IPS-18a (cell line): ENCODE results near the gene ZC2HC1C.

Source experiments
- H3K27ac ChIP-seq: one replicate; pipeline ENCODE4 v1.5.1; 2013; ENCODE audit warnings: low read length
- H3K27me3 ChIP-seq: one replicate; pipeline ENCODE4 v1.6.1; 2013; ENCODE audit warnings: mild to moderate bottlenecking, low read length; ENCODE audit not compliant: control insufficient read depth, insufficient read depth
- H3K36me3 ChIP-seq: one replicate; pipeline ENCODE4 v1.6.1; 2013; ENCODE audit warnings: low read depth, low read length; ENCODE audit not compliant: control insufficient read depth
- H3K4me1 ChIP-seq: one replicate; pipeline ENCODE4 v1.6.1; 2013; ENCODE audit warnings: low read depth, low read length; ENCODE audit not compliant: control insufficient read depth
- H3K4me3 ChIP-seq: one replicate; pipeline ENCODE4 v1.5.1; 2013; ENCODE audit warnings: low read length
- H3K9ac ChIP-seq: one replicate; pipeline ENCODE4 v1.6.1; 2013; ENCODE audit warnings: mild to moderate bottlenecking, low read length, moderate library complexity
- H3K9me3 ChIP-seq: one replicate; pipeline ENCODE4 v1.6.1; 2013; ENCODE audit warnings: low read depth, low read length; ENCODE audit not compliant: control insufficient read depth

The ZC2HC1C gene

GRCh38 chr14:75069121-75069810 lies at the start of gene ZC2HC1C:
TSS of gene ZC2HC1C (plus strand) at chr14:75069641. CDS start at chr14:75070574, 933 bp downstream.
- no peaks in the 10 kb centered on the region for H3K4me1 ChIP-seq
- no peaks in the 10 kb centered on the region for H3K36me3 ChIP-seq
- H3K4me3 ChIP-seq = peak within 1 kb of the TSS; percentile 93
- H3K27me3 ChIP-seq = no peaks in the 10 kb centered on the region
- H3K27ac ChIP-seq = peak within 1 kb of the TSS; percentile 89
- H3K9me3 ChIP-seq = no peaks in the 10 kb centered on the region
- peak within 1 kb of the TSS; percentile 96 for H3K9ac ChIP-seq

DNA sequence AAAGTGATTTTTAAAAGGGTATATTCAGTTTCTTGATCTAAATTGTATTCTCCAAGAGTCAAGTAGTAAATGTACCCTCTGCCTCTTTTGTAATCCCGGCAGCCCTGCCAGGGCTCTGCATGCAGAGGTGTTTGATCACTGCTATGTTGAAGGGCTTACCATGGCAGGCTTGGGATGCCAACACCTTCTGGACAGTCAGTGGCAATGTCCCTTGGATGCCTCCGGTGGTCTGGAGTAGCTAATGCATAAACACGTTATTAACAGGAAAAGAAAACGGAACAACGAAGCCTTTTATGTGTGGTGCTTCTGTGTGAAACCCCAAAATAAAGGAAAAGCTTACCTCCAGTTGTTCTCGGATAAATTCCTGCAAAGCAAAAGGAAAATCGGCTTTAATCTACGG lies 46.8 kb upstream of the ZC2HC1C start:
- Histone ChIP-seq H3K27me3 (no peaks in the 10 kb centered on the region), H3K36me3 (peaks cover 30% of the 10 kb centered on the region), H3K9ac (no peak overlapping the region), H3K9me3 (no peaks in the 10 kb centered on the region), H3K4me3 (no peak overlapping the region), H3K27ac (no peak overlapping the region), H3K4me1 (no peaks in the 10 kb centered on the region)

GRCh38 chr14:75023108-75023507 lies 46.3 kb upstream of the ZC2HC1C start:
- no peak overlapping the region for H3K9ac ChIP-seq
- H3K27ac ChIP-seq = no peak overlapping the region
- no peaks in the 10 kb centered on the region for H3K27me3 ChIP-seq
- no peaks in the 10 kb centered on the region for H3K9me3 ChIP-seq
- H3K4me1 ChIP-seq = no peaks in the 10 kb centered on the region
- peaks cover 30% of the 10 kb centered on the region for H3K36me3 ChIP-seq
- H3K4me3 ChIP-seq = no peak overlapping the region

DNA sequence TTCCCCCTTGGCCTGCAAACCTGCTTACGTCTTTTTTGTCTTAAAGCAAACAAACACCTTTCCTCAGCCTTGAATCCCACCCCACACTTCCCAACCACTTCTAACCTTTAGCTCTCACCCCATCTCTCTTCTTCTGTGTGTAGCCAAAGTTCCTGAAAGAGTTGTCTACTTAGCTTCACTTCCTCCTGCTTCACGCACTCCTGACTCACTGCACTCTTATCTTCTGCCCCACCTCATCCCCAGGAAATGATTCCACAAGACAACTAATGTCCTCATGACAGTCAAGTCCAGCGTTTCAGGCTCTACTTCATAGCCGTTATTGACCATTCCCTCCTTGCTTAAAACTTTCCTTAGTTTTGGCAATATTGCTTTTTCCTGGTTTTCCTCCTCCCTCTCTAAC lies 44.4 kb upstream of the ZC2HC1C start:
- peaks cover 23% of the 10 kb centered on the region for H3K36me3 ChIP-seq
- no peaks in the 10 kb centered on the region for H3K9me3 ChIP-seq

GRCh38 chr14:75025876-75026275 lies 43.6 kb upstream of the ZC2HC1C start:
- peaks cover 28% of the 10 kb centered on the region for H3K36me3 ChIP-seq
- no peak overlapping the region for H3K9ac ChIP-seq
- no peak overlapping the region for H3K4me3 ChIP-seq
- no peak overlapping the region for H3K27ac ChIP-seq
- no peaks in the 10 kb centered on the region for H3K4me1 ChIP-seq
- H3K9me3 ChIP-seq = no peaks in the 10 kb centered on the region
- no peaks in the 10 kb centered on the region for H3K27me3 ChIP-seq

More for the DNA sequence above, 44.4 kb upstream of the ZC2HC1C start:
- Histone ChIP-seq H3K27ac (no peak overlapping the region), H3K4me1 (no peaks in the 10 kb centered on the region), H3K9ac (no peak overlapping the region), H3K4me3 (no peak overlapping the region), H3K27me3 (no peaks in the 10 kb centered on the region)

DNA sequence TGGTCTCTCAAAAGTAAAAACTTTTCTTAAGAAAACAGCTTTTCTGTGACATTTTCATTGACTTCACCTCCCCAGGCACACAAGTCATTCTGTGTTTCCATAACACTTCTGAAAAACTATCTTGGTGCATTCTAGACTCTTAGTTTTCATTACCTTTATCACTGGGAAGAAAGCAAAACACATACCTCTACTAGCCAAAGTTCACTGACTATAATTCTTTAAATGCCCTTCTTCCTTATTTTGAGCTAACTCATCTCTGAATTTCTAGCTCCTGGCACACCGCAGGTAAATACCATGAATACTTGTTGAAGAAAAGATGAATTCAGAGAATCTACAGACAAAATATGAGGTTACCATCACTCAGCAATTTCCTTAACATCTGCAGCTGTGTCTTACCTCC lies 39.3 kb upstream of the ZC2HC1C start:
- no peak overlapping the region for H3K9ac ChIP-seq
- peaks cover 29% of the 10 kb centered on the region for H3K36me3 ChIP-seq
- H3K4me1 ChIP-seq = no peaks in the 10 kb centered on the region
- H3K27ac ChIP-seq = no peak overlapping the region
- H3K9me3 ChIP-seq = no peaks in the 10 kb centered on the region
- H3K27me3 ChIP-seq = no peaks in the 10 kb centered on the region
- H3K4me3 ChIP-seq = no peak overlapping the region

GRCh38 chr14:75032939-75033338 lies 36.5 kb upstream of the ZC2HC1C start:
- Histone ChIP-seq H3K27me3 (no peaks in the 10 kb centered on the region), H3K4me3 (no peak overlapping the region), H3K36me3 (peaks cover 22% of the 10 kb centered on the region), H3K9ac (no peak overlapping the region), H3K4me1 (no peaks in the 10 kb centered on the region), H3K9me3 (no peaks in the 10 kb centered on the region), H3K27ac (no peak overlapping the region)

DNA sequence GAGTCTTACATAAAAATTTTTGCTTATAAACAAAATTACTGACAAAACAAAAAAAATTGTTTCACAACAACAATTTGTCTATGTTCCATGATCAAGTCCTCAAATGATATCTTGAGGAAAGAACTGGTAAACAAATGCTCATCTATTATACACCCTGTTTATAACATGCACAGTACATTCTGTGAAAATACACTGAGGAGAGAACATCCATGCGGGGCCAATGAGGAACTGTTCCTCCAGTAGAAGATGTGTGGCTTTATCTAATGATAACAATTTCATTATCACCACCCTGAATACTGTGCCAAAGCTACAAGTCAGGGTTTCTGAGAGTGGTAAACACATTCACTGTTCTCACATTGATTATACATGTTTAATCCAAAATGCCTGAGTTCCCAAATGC lies 28.9 kb upstream of the ZC2HC1C start:
- no peaks in the 10 kb centered on the region for H3K4me1 ChIP-seq
- H3K27me3 ChIP-seq = no peaks in the 10 kb centered on the region
- peaks cover 7% of the 10 kb centered on the region for H3K36me3 ChIP-seq
- no peak overlapping the region for H3K9ac ChIP-seq
- no peak overlapping the region for H3K4me3 ChIP-seq
- H3K27ac ChIP-seq = no peak overlapping the region
- H3K9me3 ChIP-seq = no peaks in the 10 kb centered on the region

- no peak overlapping the region for H3K4me3 ChIP-seq
- no peak overlapping the region for H3K27ac ChIP-seq
- no peaks in the 10 kb centered on the region for H3K9me3 ChIP-seq
- H3K27me3 ChIP-seq = no peaks in the 10 kb centered on the region
- H3K9ac ChIP-seq = no peak overlapping the region
- H3K36me3 ChIP-seq = peaks cover 7% of the 10 kb centered on the region
- H3K4me1 ChIP-seq = no peaks in the 10 kb centered on the region
Measured at GRCh38 chr14:75040959-75041358, 28.5 kb upstream of the ZC2HC1C start.

GRCh38 chr14:75041613-75042012 lies 27.8 kb upstream of the ZC2HC1C start:
- no peak overlapping the region for H3K27ac ChIP-seq

GRCh38 chr14:75042035-75042434 lies 27.4 kb upstream of the ZC2HC1C start:
- Histone ChIP-seq H3K36me3 (peaks cover 7% of the 10 kb centered on the region), H3K9ac (no peak overlapping the region), H3K4me1 (no peaks in the 10 kb centered on the region), H3K27me3 (no peaks in the 10 kb centered on the region), H3K27ac (no peak overlapping the region), H3K4me3 (no peak overlapping the region), H3K9me3 (no peaks in the 10 kb centered on the region)

More at GRCh38 chr14:75041613-75042012, 27.8 kb upstream of the ZC2HC1C start:
- Histone ChIP-seq H3K27me3 (no peaks in the 10 kb centered on the region), H3K9ac (no peak overlapping the region), H3K4me1 (no peaks in the 10 kb centered on the region), H3K9me3 (no peaks in the 10 kb centered on the region), H3K36me3 (peaks cover 7% of the 10 kb centered on the region), H3K4me3 (no peak overlapping the region)

GRCh38 chr14:75044322-75044721 lies 25.1 kb upstream of the ZC2HC1C start:
- no peak overlapping the region for H3K27ac ChIP-seq
- H3K27me3 ChIP-seq = no peaks in the 10 kb centered on the region
- no peak overlapping the region for H3K4me3 ChIP-seq
- no peak overlapping the region for H3K9ac ChIP-seq
- no peaks in the 10 kb centered on the region for H3K9me3 ChIP-seq
- peaks cover 7% of the 10 kb centered on the region for H3K36me3 ChIP-seq
- no peaks in the 10 kb centered on the region for H3K4me1 ChIP-seq
